ENCODE data around the gene ANKLE1.

The ANKLE1 gene

GRCh38 chr19:17281391-17282304, at the start of gene ANKLE1:
Gene ANKLE1 (plus strand): TSS chr19:17281901. CDS start chr19:17281921, 20 bp downstream.
- no peak for TF ChIP-seq Cebpa-rat (IDR thresholded peaks at IDR 0.05)
- Histone ChIP-seq H3K4me3 (peak within 1 kb of the TSS; percentile 61 to 85 (median 73)), H3K36me3 (peaks cover 31 to 74% (median 63%) of the 10 kb centered on the region in 11 experiments), H3K4me2 (peak within 1 kb of the TSS; percentile 80 to 98 (median 93)), H3K27me3 (no peaks in the 10 kb centered on the region), H3K4me1 (peaks cover 10 to 38% (median 21%) of the 10 kb centered on the region in 10 experiments), H3K27ac (peak within 1 kb of the TSS; percentile 23 to 87 (median 80); a peak in 21 of 22 replicates), H3K9ac (peak within 1 kb of the TSS; percentile 77 to 89 (median 84)), H3K9me3 (replicated peaks in 1 of 11) (no peaks in the 10 kb centered on the region), H4K20me1 (peaks cover 0 to 40% (median 26%) of the 10 kb centered on the region in 11 experiments; a peak in 19 of 22 replicates)

GRCh38 chr19:17232258-17232657, 49.4 kb upstream of the ANKLE1 start:
- Histone ChIP-seq H3K9ac (peak overlapping the region in 1 of 11 experiments; percentile 25; a peak in 1 of 22 replicates), H3K27me3 (no peaks in the 10 kb centered on the region), H4K20me1 (peaks cover 0 to 73% (median 25%) of the 10 kb centered on the region in 11 experiments; a peak in 16 of 22 replicates), H3K4me3 (no peak overlapping the region), H3K36me3 (peaks cover 32 to 61% (median 50%) of the 10 kb centered on the region in 11 experiments), H3K4me2 (no peak overlapping the region), H3K9me3 (replicated peaks in 1 of 11) (no peaks in the 10 kb centered on the region), H3K4me1 (peaks cover 23 to 47% (median 39%) of the 10 kb centered on the region in 10 experiments), H3K27ac (no peak overlapping the region)
- no peak for TF ChIP-seq Cebpa-rat (IDR thresholded peaks at IDR 0.05)

GRCh38 chr19:17234911-17235299, 46.8 kb upstream of the ANKLE1 start:
- Histone ChIP-seq H3K36me3 (peaks cover 40 to 68% (median 58%) of the 10 kb centered on the region in 11 experiments), H3K9me3 (replicated peaks in 1 of 11) (no peaks in the 10 kb centered on the region), H3K4me2 (peak overlapping the region; percentile 85 to 99 (median 96)), H4K20me1 (peaks cover 0 to 60% (median 25%) of the 10 kb centered on the region in 11 experiments; a peak in 16 of 22 replicates), H3K4me3 (peak overlapping the region; percentile 52 to 77 (median 65)), H3K9ac (peak overlapping the region; percentile 62 to 80 (median 71)), H3K27me3 (no peaks in the 10 kb centered on the region), H3K27ac (peak overlapping the region in 10 of 11 experiments; percentile 4 to 71 (median 50); a peak in 21 of 22 replicates), H3K4me1 (peaks cover 21 to 36% (median 27%) of the 10 kb centered on the region in 10 experiments)
- TF ChIP-seq Cebpa-rat (IDR thresholded peaks at IDR 0.05), result no peak

GRCh38 chr19:17235300-17235970, 46.3 kb upstream of the ANKLE1 start:
- Histone ChIP-seq H3K27ac (peak overlapping the region in 10 of 11 experiments; percentile 4 to 71 (median 50); a peak in 21 of 22 replicates), H3K9me3 (replicated peaks in 1 of 11) (no peaks in the 10 kb centered on the region), H3K9ac (peak overlapping the region; percentile 62 to 80 (median 71))

GRCh38 chr19:17235971-17236777, 45.5 kb upstream of the ANKLE1 start:
- Histone ChIP-seq H4K20me1 (peaks cover 11 to 60% (median 34%) of the 10 kb centered on the region in 11 experiments; a peak in 20 of 22 replicates), H3K27me3 (no peaks in the 10 kb centered on the region), H3K4me1 (peaks cover 21 to 45% (median 27%) of the 10 kb centered on the region in 10 experiments), H3K9me3 (replicated peaks in 1 of 11) (no peaks in the 10 kb centered on the region), H3K36me3 (peaks cover 27 to 67% (median 58%) of the 10 kb centered on the region in 11 experiments), H3K4me3 (peak overlapping the region; percentile 52 to 77 (median 65)), H3K9ac (peak overlapping the region; percentile 62 to 80 (median 71); a peak in 20 of 22 replicates), H3K27ac (peak overlapping the region in 10 of 11 experiments; percentile 4 to 71 (median 50); a peak in 16 of 22 replicates), H3K4me2 (peak overlapping the region; percentile 85 to 99 (median 96))
- TF ChIP-seq Cebpa-rat (IDR thresholded peaks at IDR 0.05), result no peak

More at GRCh38 chr19:17235300-17235970, 46.3 kb upstream of the ANKLE1 start:
- H4K20me1 ChIP-seq, result peaks cover 3 to 60% (median 27%) of the 10 kb centered on the region in 11 experiments; a peak in 18 of 22 replicates
- peak overlapping the region; percentile 52 to 77 (median 65) for H3K4me3 ChIP-seq
- TF ChIP-seq Cebpa-rat (IDR thresholded peaks at IDR 0.05), result no peak
- peaks cover 21 to 40% (median 26%) of the 10 kb centered on the region in 10 experiments for H3K4me1 ChIP-seq
- H3K36me3 ChIP-seq, result peaks cover 35 to 68% (median 58%) of the 10 kb centered on the region in 11 experiments
- H3K4me2 ChIP-seq, result peak overlapping the region; percentile 85 to 99 (median 96)
- no peaks in the 10 kb centered on the region for H3K27me3 ChIP-seq

GRCh38 chr19:17236811-17237543, 44.7 kb upstream of the ANKLE1 start:
- H3K27ac ChIP-seq, result no peak overlapping the region
- H4K20me1 ChIP-seq, result peaks cover 19 to 60% (median 39%) of the 10 kb centered on the region in 11 experiments; a peak in 20 of 22 replicates
- 0 out of 22 replicates have a peak overlapping the region, but pooled peaks of 1 of the 11 experiments have one; percentile 4 for H3K9ac ChIP-seq
- peak overlapping the region in 2 of 10 experiments; percentile 48 to 52; a peak in 2 of 20 replicates for H3K4me3 ChIP-seq
- peak overlapping the region; percentile 41 to 86 (median 54); a peak in 19 of 22 replicates for H3K4me2 ChIP-seq
- peaks cover 19 to 63% (median 52%) of the 10 kb centered on the region in 11 experiments for H3K36me3 ChIP-seq
- no peaks in the 10 kb centered on the region for H3K9me3 ChIP-seq (replicated peaks in 1 of 11)
- no peak for TF ChIP-seq Cebpa-rat (IDR thresholded peaks at IDR 0.05)
- H3K4me1 ChIP-seq, result peaks cover 26 to 53% (median 34%) of the 10 kb centered on the region in 10 experiments
- H3K27me3 ChIP-seq, result no peaks in the 10 kb centered on the region

Measured in BLaER1 treated with 17β-estradiol and CSF1 and Interleukin-3, amounts not matched to agents 10 nM and 100 nM (cell line).